K562 (cell line): ENCODE measurements around the gene UGT2B7.

Experiments used
- ATF3 ChIP-seq, 2 experiments: fragments of 450-650 bp in 1 of 2; sonication (generic) in 1 of 2; formaldehyde crosslinking in 1 of 2; IDR thresholded peaks in 1 of 2; conservative IDR thresholded peaks in 1 of 2; 2 replicates each; pipeline versions ENCODE4 v1.6.1 to v1.8.1; 2016 to 2023; ENCODE audit warnings: mild to moderate bottlenecking in 2 of 2, moderate library complexity in 2 of 2, inconsistent platforms in 1 of 2, missing genetic modification reagents in 1 of 2
- CHD7 ChIP-seq: fragments of 200-600 bp; sonication (generic); IDR thresholded peaks from one replicate; pipeline ENCODE4 v1.6.1; 2012; ENCODE audit warnings: mild to moderate bottlenecking, low read depth, low read length, inconsistent platforms
- MCM7 ChIP-seq, 2 experiments: fragments of 450-650 bp; IDR thresholded peaks; 2 replicates each; pipeline ENCODE4 v1.6.1; 2016 to 2018
- POLR2AphosphoS5 ChIP-seq: IDR thresholded peaks from 2 replicates; pipeline ENCODE4 v1.6.1; 2011; ENCODE audit warnings: mild to moderate bottlenecking, low read depth, low read length, moderate library complexity; ENCODE audit not compliant: control insufficient read depth, insufficient read depth
- SMAD1 ChIP-seq: fragments of 150-350 bp; IDR thresholded peaks from 2 replicates; pipeline ENCODE4 v1.6.1; 2014; ENCODE audit warnings: low read length, low read depth; ENCODE audit not compliant: partially characterized antibody
- SOX6 ChIP-seq: fragments of 450-650 bp; IDR thresholded peaks from 2 replicates; pipeline ENCODE4 v1.6.1; 2014; ENCODE audit warnings: mild to moderate bottlenecking
- TRIM28 ChIP-seq: fragments of 450-650 bp; IDR thresholded peaks from 2 replicates; pipeline ENCODE4 v1.6.1; 2017
- ZBTB8A ChIP-seq: fragments of 450-650 bp; IDR thresholded peaks from 2 replicates; pipeline ENCODE4 v1.6.1; 2018; ENCODE audit warnings: mild to moderate bottlenecking, moderate library complexity; ENCODE audit not compliant: partially characterized antibody
- ZC3H4 ChIP-seq: sonication (generic); formaldehyde crosslinking; IDR thresholded peaks from 2 replicates; pipeline ENCODE4 v1.9.0; 2021; ENCODE audit warnings: missing genetic modification reagents, borderline replicate concordance
- TF ChIP-seq, protein P1 (sequence below), 3 experiments: IDR thresholded peaks in 2 of 3; conservative IDR thresholded peaks in 1 of 3; 2 replicates each; pipeline ENCODE4 v1.5.1; 2011 to 2012; ENCODE audit warnings: low read length in 3 of 3, mild to moderate bottlenecking in 3 of 3, control low read depth in 2 of 3, improper control_type of control experiment in 1 of 3, inconsistent platforms in 1 of 3, low read depth in 1 of 3, mixed read lengths in 1 of 3, moderate library complexity in 1 of 3; ENCODE audit not compliant: insufficient read depth in 2 of 3
- TF ChIP-seq, protein P2 (sequence below): fragments of 450-650 bp; conservative IDR thresholded peaks from 2 replicates; pipeline ENCODE4 v1.6.1; 2016; ENCODE audit warnings: missing genetic modification characterization, low read depth, mild to moderate bottlenecking, missing compliant biosample characterization, moderate library complexity
- TF ChIP-seq, protein P3 (sequence below): sonication (generic); formaldehyde crosslinking; IDR thresholded peaks from 2 replicates; pipeline ENCODE4 v1.8.1; 2023; ENCODE audit warnings: missing genetic modification reagents, mild to moderate bottlenecking, borderline replicate concordance

GRCh38 chr4:69120870-69121269, 24.6 kb downstream of the UGT2B7 start:
- TF ChIP-seq POLR2AphosphoS5 (no peak), ZBTB8A (no peak), SMAD1 (no peak), MCM7 (IDR thresholded peaks at IDR 0.05) (no peak), CHD7 (no peak), TRIM28 (no peak), ZC3H4 (no peak), ATF3 (IDR thresholded peaks at IDR 0.05) (no peak), ATF3 (CRISPR knock-in tag; conservative IDR thresholded peaks at IDR 0.05) (no peak), SOX6 (no peak)
- TF ChIP-seq, protein P1, sequence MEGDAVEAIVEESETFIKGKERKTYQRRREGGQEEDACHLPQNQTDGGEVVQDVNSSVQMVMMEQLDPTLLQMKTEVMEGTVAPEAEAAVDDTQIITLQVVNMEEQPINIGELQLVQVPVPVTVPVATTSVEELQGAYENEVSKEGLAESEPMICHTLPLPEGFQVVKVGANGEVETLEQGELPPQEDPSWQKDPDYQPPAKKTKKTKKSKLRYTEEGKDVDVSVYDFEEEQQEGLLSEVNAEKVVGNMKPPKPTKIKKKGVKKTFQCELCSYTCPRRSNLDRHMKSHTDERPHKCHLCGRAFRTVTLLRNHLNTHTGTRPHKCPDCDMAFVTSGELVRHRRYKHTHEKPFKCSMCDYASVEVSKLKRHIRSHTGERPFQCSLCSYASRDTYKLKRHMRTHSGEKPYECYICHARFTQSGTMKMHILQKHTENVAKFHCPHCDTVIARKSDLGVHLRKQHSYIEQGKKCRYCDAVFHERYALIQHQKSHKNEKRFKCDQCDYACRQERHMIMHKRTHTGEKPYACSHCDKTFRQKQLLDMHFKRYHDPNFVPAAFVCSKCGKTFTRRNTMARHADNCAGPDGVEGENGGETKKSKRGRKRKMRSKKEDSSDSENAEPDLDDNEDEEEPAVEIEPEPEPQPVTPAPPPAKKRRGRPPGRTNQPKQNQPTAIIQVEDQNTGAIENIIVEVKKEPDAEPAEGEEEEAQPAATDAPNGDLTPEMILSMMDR (IDR thresholded peaks at IDR 0.05 in 2 of 3, conservative IDR thresholded peaks at IDR 0.05 in 1 of 3; ENCODE audit: insufficient read depth in 2 of 3, low read depth in 1 of 3, low read length in 3 of 3) = no peak
- TF ChIP-seq, protein P2, sequence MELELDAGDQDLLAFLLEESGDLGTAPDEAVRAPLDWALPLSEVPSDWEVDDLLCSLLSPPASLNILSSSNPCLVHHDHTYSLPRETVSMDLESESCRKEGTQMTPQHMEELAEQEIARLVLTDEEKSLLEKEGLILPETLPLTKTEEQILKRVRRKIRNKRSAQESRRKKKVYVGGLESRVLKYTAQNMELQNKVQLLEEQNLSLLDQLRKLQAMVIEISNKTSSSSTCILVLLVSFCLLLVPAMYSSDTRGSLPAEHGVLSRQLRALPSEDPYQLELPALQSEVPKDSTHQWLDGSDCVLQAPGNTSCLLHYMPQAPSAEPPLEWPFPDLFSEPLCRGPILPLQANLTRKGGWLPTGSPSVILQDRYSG = no peak
- TF ChIP-seq, protein P3, sequence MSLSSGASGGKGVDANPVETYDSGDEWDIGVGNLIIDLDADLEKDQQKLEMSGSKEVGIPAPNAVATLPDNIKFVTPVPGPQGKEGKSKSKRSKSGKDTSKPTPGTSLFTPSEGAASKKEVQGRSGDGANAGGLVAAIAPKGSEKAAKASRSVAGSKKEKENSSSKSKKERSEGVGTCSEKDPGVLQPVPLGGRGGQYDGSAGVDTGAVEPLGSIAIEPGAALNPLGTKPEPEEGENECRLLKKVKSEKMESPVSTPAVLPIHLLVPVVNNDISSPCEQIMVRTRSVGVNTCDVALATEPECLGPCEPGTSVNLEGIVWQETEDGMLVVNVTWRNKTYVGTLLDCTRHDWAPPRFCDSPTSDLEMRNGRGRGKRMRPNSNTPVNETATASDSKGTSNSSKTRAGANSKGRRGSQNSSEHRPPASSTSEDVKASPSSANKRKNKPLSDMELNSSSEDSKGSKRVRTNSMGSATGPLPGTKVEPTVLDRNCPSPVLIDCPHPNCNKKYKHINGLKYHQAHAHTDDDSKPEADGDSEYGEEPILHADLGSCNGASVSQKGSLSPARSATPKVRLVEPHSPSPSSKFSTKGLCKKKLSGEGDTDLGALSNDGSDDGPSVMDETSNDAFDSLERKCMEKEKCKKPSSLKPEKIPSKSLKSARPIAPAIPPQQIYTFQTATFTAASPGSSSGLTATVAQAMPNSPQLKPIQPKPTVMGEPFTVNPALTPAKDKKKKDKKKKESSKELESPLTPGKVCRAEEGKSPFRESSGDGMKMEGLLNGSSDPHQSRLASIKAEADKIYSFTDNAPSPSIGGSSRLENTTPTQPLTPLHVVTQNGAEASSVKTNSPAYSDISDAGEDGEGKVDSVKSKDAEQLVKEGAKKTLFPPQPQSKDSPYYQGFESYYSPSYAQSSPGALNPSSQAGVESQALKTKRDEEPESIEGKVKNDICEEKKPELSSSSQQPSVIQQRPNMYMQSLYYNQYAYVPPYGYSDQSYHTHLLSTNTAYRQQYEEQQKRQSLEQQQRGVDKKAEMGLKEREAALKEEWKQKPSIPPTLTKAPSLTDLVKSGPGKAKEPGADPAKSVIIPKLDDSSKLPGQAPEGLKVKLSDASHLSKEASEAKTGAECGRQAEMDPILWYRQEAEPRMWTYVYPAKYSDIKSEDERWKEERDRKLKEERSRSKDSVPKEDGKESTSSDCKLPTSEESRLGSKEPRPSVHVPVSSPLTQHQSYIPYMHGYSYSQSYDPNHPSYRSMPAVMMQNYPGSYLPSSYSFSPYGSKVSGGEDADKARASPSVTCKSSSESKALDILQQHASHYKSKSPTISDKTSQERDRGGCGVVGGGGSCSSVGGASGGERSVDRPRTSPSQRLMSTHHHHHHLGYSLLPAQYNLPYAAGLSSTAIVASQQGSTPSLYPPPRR (CRISPR knock-in tag) = no peak
